Progenitor cell of endocrine pancreas (in vitro differentiated cells): ENCODE data around the gene TVP23B. TPM values are rescaled to one million over a fixed set of nuclear protein-coding genes. Genes with fewer than 3 reads are reported as not detected.

Experiments used
- DNase-seq: peaks from one replicate; pipeline ENCODE4 v3.0.0; 2021; ENCODE audit warnings: low spot score; ENCODE audit not compliant: unreplicated experiment
- H3K27ac Mint-ChIP-seq: 2 replicates; pipeline ENCODE4 v1.8.0; 2021; ENCODE audit warnings: mild to moderate bottlenecking, moderate library complexity, mixed read lengths
- H3K27me3 Mint-ChIP-seq: 2 replicates; pipeline ENCODE4 v1.8.0; 2021; ENCODE audit warnings: mixed read lengths
- H3K36me3 Mint-ChIP-seq: 2 replicates; pipeline ENCODE4 v1.8.0; 2022; ENCODE audit warnings: mixed read lengths; ENCODE audit not compliant: insufficient read depth
- H3K4me1 Mint-ChIP-seq: 2 replicates; pipeline ENCODE4 v1.8.0; 2021; ENCODE audit warnings: low read depth, mixed read lengths
- H3K4me3 Mint-ChIP-seq: 2 replicates; pipeline ENCODE4 v1.8.0; 2021; ENCODE audit warnings: low read depth, mild to moderate bottlenecking, moderate library complexity, mixed read lengths
- H3K9me3 Mint-ChIP-seq: 2 replicates; pipeline ENCODE4 v1.8.0; 2021; ENCODE audit warnings: low read depth, mixed read lengths
- total RNA-seq: library from RNA; stranded (reverse); gene quantifications from 2 replicates; pipeline ENCODE4 v1.2.1, GENCODE V29; 2021
- TF ChIP-seq, protein P1 (sequence below): fragments of 200-600 bp; sonication (generic); IDR thresholded peaks from one replicate; pipeline ENCODE4 v1.5.0; 2021; ENCODE audit warnings: antibody characterized with exemption, mild to moderate bottlenecking; ENCODE audit not compliant: unreplicated experiment

TVP23B gene
- total RNA-seq, 1 donor from 2014 or later = 37.7 TPM

DNA sequence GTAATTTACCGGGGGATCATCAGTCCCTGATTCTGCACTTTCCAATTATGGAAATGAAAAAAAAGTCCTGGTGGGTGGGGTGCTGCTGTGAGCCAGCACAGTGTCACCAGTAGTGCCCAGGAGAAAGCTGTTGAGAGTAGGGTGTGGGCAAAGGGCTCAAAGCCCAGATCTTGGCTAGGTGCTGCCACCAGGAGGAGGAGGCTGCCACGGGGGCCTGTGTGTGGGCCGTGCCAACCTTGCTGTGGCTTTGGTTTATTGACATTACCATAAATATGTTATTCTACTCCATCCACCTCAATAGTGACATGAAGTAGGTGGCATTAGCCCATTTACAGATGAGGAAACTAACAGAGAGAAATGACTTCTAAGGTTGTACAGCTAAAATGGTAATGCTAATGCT, 70.2 kb downstream of the TVP23B start:
- Mint-ChIP-seq H3K27me3 (no peaks in the 10 kb centered on the region), H3K36me3 (no peaks in the 10 kb centered on the region), H3K27ac (no peak overlapping the region), H3K4me1 (peaks cover 12% of the 10 kb centered on the region), H3K9me3 (no peaks in the 10 kb centered on the region), H3K4me3 (no peak overlapping the region)
- TF ChIP-seq, protein P1, sequence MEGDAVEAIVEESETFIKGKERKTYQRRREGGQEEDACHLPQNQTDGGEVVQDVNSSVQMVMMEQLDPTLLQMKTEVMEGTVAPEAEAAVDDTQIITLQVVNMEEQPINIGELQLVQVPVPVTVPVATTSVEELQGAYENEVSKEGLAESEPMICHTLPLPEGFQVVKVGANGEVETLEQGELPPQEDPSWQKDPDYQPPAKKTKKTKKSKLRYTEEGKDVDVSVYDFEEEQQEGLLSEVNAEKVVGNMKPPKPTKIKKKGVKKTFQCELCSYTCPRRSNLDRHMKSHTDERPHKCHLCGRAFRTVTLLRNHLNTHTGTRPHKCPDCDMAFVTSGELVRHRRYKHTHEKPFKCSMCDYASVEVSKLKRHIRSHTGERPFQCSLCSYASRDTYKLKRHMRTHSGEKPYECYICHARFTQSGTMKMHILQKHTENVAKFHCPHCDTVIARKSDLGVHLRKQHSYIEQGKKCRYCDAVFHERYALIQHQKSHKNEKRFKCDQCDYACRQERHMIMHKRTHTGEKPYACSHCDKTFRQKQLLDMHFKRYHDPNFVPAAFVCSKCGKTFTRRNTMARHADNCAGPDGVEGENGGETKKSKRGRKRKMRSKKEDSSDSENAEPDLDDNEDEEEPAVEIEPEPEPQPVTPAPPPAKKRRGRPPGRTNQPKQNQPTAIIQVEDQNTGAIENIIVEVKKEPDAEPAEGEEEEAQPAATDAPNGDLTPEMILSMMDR = no peak
- no peak for DNase-seq

DNA sequence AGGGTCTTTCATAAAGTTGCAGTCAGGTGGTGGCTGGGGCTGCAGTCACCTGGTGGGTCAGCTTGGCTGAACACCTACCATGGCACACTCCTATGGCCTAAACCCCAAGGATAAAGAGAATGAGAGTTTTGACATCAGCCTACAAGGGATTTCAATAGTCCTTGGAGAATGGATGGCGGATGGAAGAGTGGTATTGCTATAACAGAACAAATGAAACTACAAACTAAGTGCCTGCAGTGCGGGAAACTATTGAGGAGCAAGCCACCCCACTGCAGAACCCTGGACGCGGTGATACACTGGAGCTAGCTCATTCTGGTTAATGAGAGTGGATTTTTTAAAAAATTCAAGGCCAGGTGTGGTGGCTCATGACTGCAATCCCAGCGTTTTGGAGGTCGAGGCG, 74.0 kb downstream of the TVP23B start:
- Mint-ChIP-seq H3K36me3 (no peaks in the 10 kb centered on the region), H3K4me3 (peak overlapping the region; percentile 88), H3K9me3 (no peaks in the 10 kb centered on the region), H3K4me1 (peaks cover 24% of the 10 kb centered on the region), H3K27me3 (no peaks in the 10 kb centered on the region), H3K27ac (no peak overlapping the region)
- TF ChIP-seq, protein P1 = no peak
- no peak for DNase-seq

DNA sequence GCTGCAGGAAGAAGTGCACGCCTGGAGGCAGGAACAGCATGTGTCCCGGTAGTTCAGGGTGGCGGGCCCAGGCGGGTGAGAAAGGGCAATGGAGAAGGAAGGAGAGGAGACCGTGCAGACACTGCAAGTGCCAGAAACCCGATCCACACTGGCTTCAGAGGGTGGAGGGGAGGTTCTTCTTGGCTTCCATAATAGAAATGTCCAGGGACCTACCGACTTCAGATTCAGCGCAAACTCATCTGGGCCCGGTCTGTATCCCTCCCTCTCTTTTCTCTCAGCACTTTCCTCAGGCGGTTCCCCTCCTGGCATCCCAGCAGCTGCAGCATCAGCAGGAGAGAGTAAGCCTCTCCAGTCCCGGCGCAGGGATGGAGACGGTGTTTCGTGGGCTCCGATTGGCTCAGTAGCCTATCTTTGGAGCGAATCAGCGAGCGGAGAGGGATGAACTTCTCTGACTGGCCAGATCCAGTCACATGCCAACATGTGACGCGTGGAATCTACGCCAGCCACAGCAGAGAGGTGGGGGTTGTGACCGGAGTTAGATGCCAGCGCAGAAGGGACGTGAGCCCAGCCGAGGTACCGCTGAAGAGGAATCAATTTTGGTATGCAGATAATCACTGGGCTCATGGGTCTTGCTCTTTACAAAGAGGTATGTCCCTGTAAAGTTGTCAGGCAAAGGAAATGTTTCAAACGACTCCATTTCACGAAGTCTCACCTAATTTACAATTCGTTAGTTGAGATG, 75.0 kb downstream of the TVP23B start:
- Mint-ChIP-seq H3K36me3 (no peaks in the 10 kb centered on the region), H3K4me3 (peak overlapping the region; percentile 88), H3K27me3 (no peaks in the 10 kb centered on the region), H3K4me1 (peaks cover 28% of the 10 kb centered on the region), H3K27ac (peak overlapping the region; percentile 91), H3K9me3 (no peaks in the 10 kb centered on the region)
- peak; percentile 78 for DNase-seq
- TF ChIP-seq, protein P1 = no peak

Other genes starting within 250 kb of the TVP23B start
- 0.14 and 0.16 TPM in 2 replicates for gene TBC1D28, start 136.8 kb upstream of the TVP23B start, total RNA-seq
- 19.3 and 20.4 TPM in 2 replicates for gene FOXO3B, start 98.9 kb upstream of the TVP23B start, total RNA-seq
- gene FBXW10, start 37.1 kb upstream of the TVP23B start, total RNA-seq = 0.12 and 0.20 TPM in 2 replicates
- 66.9 and 67.7 TPM in 2 replicates for gene PRPSAP2, start 76.9 kb downstream of the TVP23B start, total RNA-seq
- not detected in 2 replicates for gene SLC5A10, start 171.0 kb downstream of the TVP23B start, total RNA-seq
- gene FAM83G, start 223.6 kb downstream of the TVP23B start, total RNA-seq = 16.6 and 17.3 TPM in 2 replicates